HepG2 (cell line): ENCODE results near the gene PDE3A. TPM values are rescaled to one million over a fixed set of nuclear protein-coding genes. Genes with fewer than 3 reads are reported as not detected.

Source experiments
- AKAP8 ChIP-seq: sonication (generic); formaldehyde crosslinking; IDR thresholded peaks from 2 replicates; pipeline ENCODE4 v1.5.1; 2020; ENCODE audit warnings: mild to moderate bottlenecking, missing genetic modification reagents
- GATA4 ChIP-seq: sonication (generic); IDR thresholded peaks from 2 replicates; pipeline ENCODE4 v1.6.1; 2016; ENCODE audit warnings: antibody characterized with exemption, low read depth, borderline replicate concordance
- KAT2B ChIP-seq: fragments of 150-350 bp; IDR thresholded peaks from 2 replicates; pipeline ENCODE4 v1.6.1; 2014; ENCODE audit warnings: low read depth, low read length, borderline replicate concordance
- MTA3 ChIP-seq: sonication (generic); formaldehyde crosslinking; IDR thresholded peaks from 2 replicates; pipeline ENCODE4 v1.4.0; 2020; ENCODE audit warnings: missing genetic modification reagents
- POGK ChIP-seq: sonication (generic); formaldehyde crosslinking; conservative IDR thresholded peaks from 2 replicates; pipeline ENCODE4 v1.8.0; 2022; ENCODE audit warnings: mild to moderate bottlenecking, moderate library complexity, missing genetic modification reagents
- ZBED4 ChIP-seq: sonication (generic); formaldehyde crosslinking; IDR thresholded peaks from 2 replicates; pipeline ENCODE4 v1.4.0; 2020; ENCODE audit warnings: missing genetic modification reagents, borderline replicate concordance
- ZNF12 ChIP-seq: sonication (generic); formaldehyde crosslinking; IDR thresholded peaks from 2 replicates; pipeline ENCODE4 v1.5.0; 2020; ENCODE audit warnings: missing genetic modification reagents
- ZNF550 ChIP-seq: sonication (generic); formaldehyde crosslinking; IDR thresholded peaks from 2 replicates; pipeline ENCODE4 v1.4.0; 2020; ENCODE audit warnings: mild to moderate bottlenecking, missing genetic modification reagents, borderline replicate concordance
- ZNF879 ChIP-seq: sonication (generic); formaldehyde crosslinking; IDR thresholded peaks from 2 replicates; pipeline ENCODE4 v1.8.1; 2023; ENCODE audit warnings: missing genetic modification reagents
- polyA plus RNA-seq, 8 experiments: library from polyadenylated mRNA; depleted of rRNA in 3 of 8; stranded (reverse) in 7 of 8; unstranded in 1 of 8; fragments of >200 nt; fragmentation: Illumina TruSeq in 4 of 8; extraction: Trizol in 4 of 8; gene quantifications; 2 replicates each; pipeline versions ENCODE4 v1.2.1 to v1.2.3, GENCODE V29; 2011 to 2016; ENCODE audit warnings: low read depth in 4 of 8, missing spikeins in 1 of 8, mixed read lengths in 1 of 8; ENCODE audit not compliant: insufficient read depth in 1 of 8
- total RNA-seq, 5 experiments: library from RNA; depleted of rRNA; stranded (reverse); fragments of >200 nt; fragmentation: Illumina TruSeq; extraction: Trizol; gene quantifications; 2 replicates each; pipeline ENCODE4 v1.2.3, GENCODE V29; 2016; ENCODE audit warnings: low read depth in 1 of 5

PDE3A gene
- total and polyA plus RNA-seq, 2 of the 13 experiments (the other 11 are each of a cell fraction or from before 2014, with no cell fraction given), result 0.77 to 1.5 TPM

- TF ChIP-seq POGK (CRISPR knock-in tag) (no peak), ZNF879 (CRISPR knock-in tag) (no peak), ZBED4 (CRISPR knock-in tag) (no peak), ZNF12 (CRISPR knock-in tag) (no peak), KAT2B (no peak), GATA4 (no peak), AKAP8 (CRISPR knock-in tag) (no peak), MTA3 (no peak), ZNF550 (CRISPR knock-in tag) (no peak)
Observed at GRCh38 chr12:20546267-20546666, 177.9 kb downstream of the PDE3A start (continued).
